ENCODE data around the gene HSD17B14. TPM values are rescaled to one million over a fixed set of nuclear protein-coding genes. Genes with fewer than 3 reads are reported as not detected.
A peak's percentile ranks its signal among the peaks of the same experiment; 100 is the strongest.

Gene HSD17B14
- total and polyA plus RNA-seq, 2 of the 8 experiments (the other 6 are each of a cell fraction or from before 2014, with no cell fraction given) = 8.4 to 25.5 TPM

- Histone ChIP-seq H2BK15ac (ENCODE audit: low read length) (0 out of 2 replicates have a peak overlapping the region, but pooled peaks have one; percentile 31), H4K5ac (ENCODE audit: insufficient read length, low read depth, low read length) (no peak overlapping the region), H3K56ac (replicated peaks; ENCODE audit: insufficient read length, low read depth, low read length) (no peak overlapping the region), H2BK120ac (replicated peaks; ENCODE audit: low read depth, low read length) (no peak overlapping the region), H4K8ac (ENCODE audit: extremely low read depth, insufficient read depth, low read length) (peak overlapping the region; percentile 58; the same call in 1 of the 2 replicates), H3K9me3 (ENCODE audit: insufficient read depth in 2 of 2, low read depth in 1 of 2, low read length in 1 of 2) (no peaks in the 10 kb centered on the region), H2BK12ac (ENCODE audit: low read depth, low read length) (peak overlapping the region; percentile 64; the same call in 1 of the 2 replicates), H3K4me1 (replicated peaks in 1 of 4; ENCODE audit: control insufficient read depth in 3 of 4, insufficient read depth in 4 of 4, low read length in 3 of 4) (peaks cover 5 to 22% (median 10%) of the 10 kb centered on the region in 4 experiments), H3K4me2 (ENCODE audit: insufficient read depth in 1 of 2, low read depth in 2 of 2, low read length in 2 of 2) (peak overlapping the region; percentile 83 to 95), H3K23ac (ENCODE audit: insufficient read length) (no peak overlapping the region), H3K27ac (ENCODE audit: low read depth, low read length) (peak overlapping the region; percentile 98), H3K23me2 (ENCODE audit: low read depth, low read length) (peaks cover 7% of the 10 kb centered on the region), H3K9ac (replicated peaks in 1 of 4; ENCODE audit: extremely low read depth in 1 of 4, low read depth in 3 of 4, low read length in 3 of 4) (peak overlapping the region; percentile 91 to 99 (median 98)), H2AFZ (ENCODE audit: low read length) (no peak overlapping the region), H2BK20ac (ENCODE audit: low read length) (no peak overlapping the region), H3K79me1 (ENCODE audit: low read depth, low read length) (peaks cover 9% of the 10 kb centered on the region), H3K4ac (replicated peaks; ENCODE audit: insufficient read length, low read depth, low read length) (no peak overlapping the region), H2AK5ac (ENCODE audit: low read depth, low read length) (peak overlapping the region; percentile 5; the same call in 1 of the 2 replicates), H3K18ac (ENCODE audit: extremely low read depth, low read length) (no peak overlapping the region), H3K79me2 (ENCODE audit: control insufficient read depth in 1 of 2, insufficient read depth in 2 of 2, low read length in 2 of 2) (peaks cover 7 to 25% of the 10 kb centered on the region in 2 experiments; a peak in 3 of 4 replicates), H2BK5ac (ENCODE audit: low read depth, low read length) (peak overlapping the region; percentile 94), H3K4me3 (ENCODE audit: extremely low read depth in 1 of 4, insufficient read depth in 2 of 4, low read depth in 3 of 4, low read length in 4 of 4) (peak overlapping the region; percentile 80 to 97 (median 92)), H4K20me1 (replicated peaks in 1 of 2; ENCODE audit: control insufficient read depth in 1 of 2, insufficient read depth in 2 of 2, low read length in 2 of 2) (peaks cover 9 to 13% of the 10 kb centered on the region in 2 experiments), H3K27me3 (replicated peaks in 1 of 4; ENCODE audit: control insufficient read depth in 3 of 4, extremely low read depth in 1 of 4, insufficient read depth in 3 of 4, low read length in 3 of 4) (no peaks in the 10 kb centered on the region), H3K14ac (ENCODE audit: insufficient read length) (no peak overlapping the region), H3K36me3 (ENCODE audit: control insufficient read depth in 2 of 4, insufficient read depth in 4 of 4, low read length in 3 of 4) (peaks cover 13 to 31% (median 21%) of the 10 kb centered on the region in 4 experiments; a peak in 7 of 8 replicates), H4K91ac (replicated peaks; ENCODE audit: insufficient read length, low read length) (no peak overlapping the region)
- peak; percentile 49 to 72 for DNase-seq (ENCODE audit: low read depth in 1 of 2, low spot score in 2 of 2)
- ChIA-PET POLR2A (ENCODE audit: partially characterized antibody) (interaction anchor here (0.5 to 7.2 kb wide), 38 partner anchors 9 to 409 kb away, joined by 3 to 115 read pairs (median 5); partner anchors contain the start of genes CA11, FAM83E, FTL and GYS1), CTCF (ENCODE audit: partially characterized antibody) (interaction anchor here (0.6 to 1.1 kb wide), 4 partner anchors 9 to 29 kb away, joined by 3 to 4 read pairs (median 3); no protein-coding TSS in a partner anchor)
- WGBS, 2 experiments (ENCODE audit: extremely low coverage in 1 of 2, insufficient coverage in 1 of 2, insufficient read length in 1 of 2, insufficient replicate concordance in 2 of 2, low coverage in 1 of 2, low lambda C conversion rate in 2 of 2, missing lambda C conversion rate in 1 of 2) = 28% methylated on average over 14 of the region's 14 CpGs; no CpG with 5 or more reads in 1 of the 2 experiments
- FAIRE-seq = no peak
- TF ChIP-seq RXRA (IDR thresholded peaks at IDR 0.05; ENCODE audit: insufficient read depth, low read depth, low read length) (no peak), KDM5A (IDR thresholded peaks at IDR 0.05; ENCODE audit: low read length) (no peak), SIX5 (IDR thresholded peaks at IDR 0.05; ENCODE audit: low read depth, low read length) (no peak), TCF12 (IDR thresholded peaks at IDR 0.05; ENCODE audit: low read depth, low read length) (no peak), RNF2 (IDR thresholded peaks at IDR 0.05; ENCODE audit: borderline replicate concordance, low read depth, low read length, missing control alignments, poor library complexity, severe bottlenecking) (no peak), POU5F1 (IDR thresholded peaks at IDR 0.05; ENCODE audit: low read depth, low read length) (no peak), SP4 (IDR thresholded peaks at IDR 0.05; ENCODE audit: low read length) (0 out of 2 replicates have a peak, but pooled peaks have one; percentile 19), ASH2L (IDR thresholded peaks at IDR 0.05; ENCODE audit: low read length) (no peak), POLR2AphosphoS5 (IDR thresholded peaks at IDR 0.05; ENCODE audit: low read depth, low read length) (peak; percentile 52; the same call in 1 of the 2 replicates), TEAD4 (IDR thresholded peaks at IDR 0.05; ENCODE audit: low read depth, low read length) (peak; percentile 49; the same call in 1 of the 2 replicates), TBP (IDR thresholded peaks at IDR 0.05; ENCODE audit: low read depth, low read length) (peak; percentile 54)
- TF ChIP-seq, protein P1, sequence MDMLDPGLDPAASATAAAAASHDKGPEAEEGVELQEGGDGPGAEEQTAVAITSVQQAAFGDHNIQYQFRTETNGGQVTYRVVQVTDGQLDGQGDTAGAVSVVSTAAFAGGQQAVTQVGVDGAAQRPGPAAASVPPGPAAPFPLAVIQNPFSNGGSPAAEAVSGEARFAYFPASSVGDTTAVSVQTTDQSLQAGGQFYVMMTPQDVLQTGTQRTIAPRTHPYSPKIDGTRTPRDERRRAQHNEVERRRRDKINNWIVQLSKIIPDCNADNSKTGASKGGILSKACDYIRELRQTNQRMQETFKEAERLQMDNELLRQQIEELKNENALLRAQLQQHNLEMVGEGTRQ (IDR thresholded peaks at IDR 0.05; ENCODE audit: low read length) = no peak
Observed at GRCh38 chr19:48872884-48873475, 36.7 kb upstream of the HSD17B14 start.

All from H1 (cell line).